Measurements from ENCODE around the gene AFF4.
"Not testable (repeated sequence)": the region's sequence is repeated elsewhere in the genome, so short reads cannot be mapped to it uniquely, and the experiment has no call there.

Gene AFF4

GRCh38 chr5:132886064-132886823 is 77.2 kb downstream of the AFF4 start:
- DNase-seq (ENCODE audit: low read depth): no peak

DNA sequence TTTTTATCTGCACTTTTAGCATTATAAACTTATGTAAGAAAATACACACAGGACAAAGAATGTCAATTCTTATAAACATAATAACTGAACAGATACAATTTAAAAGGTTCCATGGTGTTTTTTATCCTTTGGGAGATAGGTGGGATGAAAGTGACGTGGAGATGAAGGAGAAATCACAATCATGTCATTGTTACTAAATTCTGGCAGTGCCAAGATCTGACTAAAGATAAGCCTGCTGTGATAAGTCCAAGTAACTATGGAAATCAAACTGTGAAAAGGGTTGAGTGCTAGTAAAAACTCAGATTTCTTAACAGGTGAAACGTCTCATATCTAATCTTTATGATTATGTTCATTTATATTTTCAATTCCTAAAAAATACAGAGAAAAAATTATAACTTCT is 78.9 kb downstream of the AFF4 start:
- DNase-seq (ENCODE audit: low read depth): no peak

DNA sequence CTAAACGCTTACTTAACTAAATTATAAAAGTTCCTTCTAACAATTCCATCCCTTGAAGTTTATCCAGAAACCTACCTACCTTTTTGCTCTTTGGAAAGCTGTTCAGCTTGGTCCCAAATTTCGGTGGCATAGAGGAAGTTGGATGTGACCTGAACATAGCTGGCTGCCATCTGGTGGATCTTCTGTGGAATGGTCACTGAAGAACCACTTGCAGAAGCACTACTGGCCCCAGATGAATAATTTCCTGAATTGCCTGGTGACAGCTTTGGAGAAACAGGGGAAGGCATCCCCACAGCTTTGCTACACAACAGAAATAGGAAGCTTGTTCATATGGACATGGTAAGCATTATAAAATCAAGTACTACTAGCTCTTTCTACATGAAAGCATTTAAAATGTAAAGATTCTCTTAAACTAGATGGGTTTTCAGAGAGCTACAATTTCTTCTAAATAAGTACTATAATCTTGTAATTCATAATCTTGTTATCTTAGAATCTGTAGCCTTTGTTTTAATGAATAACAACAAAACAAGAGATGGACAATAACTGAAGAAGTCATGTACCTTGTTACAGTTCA is 80.1 kb downstream of the AFF4 start:
- DNase-seq (ENCODE audit: low read depth): no peak

GRCh38 chr5:132877938-132878337 is 85.5 kb downstream of the AFF4 start:
- no peak for DNase-seq (ENCODE audit: low read depth)

- no peak for DNase-seq (ENCODE audit: low read depth)
Observed at GRCh38 chr5:132877466-132877865, 86.0 kb downstream of the AFF4 start.

DNA sequence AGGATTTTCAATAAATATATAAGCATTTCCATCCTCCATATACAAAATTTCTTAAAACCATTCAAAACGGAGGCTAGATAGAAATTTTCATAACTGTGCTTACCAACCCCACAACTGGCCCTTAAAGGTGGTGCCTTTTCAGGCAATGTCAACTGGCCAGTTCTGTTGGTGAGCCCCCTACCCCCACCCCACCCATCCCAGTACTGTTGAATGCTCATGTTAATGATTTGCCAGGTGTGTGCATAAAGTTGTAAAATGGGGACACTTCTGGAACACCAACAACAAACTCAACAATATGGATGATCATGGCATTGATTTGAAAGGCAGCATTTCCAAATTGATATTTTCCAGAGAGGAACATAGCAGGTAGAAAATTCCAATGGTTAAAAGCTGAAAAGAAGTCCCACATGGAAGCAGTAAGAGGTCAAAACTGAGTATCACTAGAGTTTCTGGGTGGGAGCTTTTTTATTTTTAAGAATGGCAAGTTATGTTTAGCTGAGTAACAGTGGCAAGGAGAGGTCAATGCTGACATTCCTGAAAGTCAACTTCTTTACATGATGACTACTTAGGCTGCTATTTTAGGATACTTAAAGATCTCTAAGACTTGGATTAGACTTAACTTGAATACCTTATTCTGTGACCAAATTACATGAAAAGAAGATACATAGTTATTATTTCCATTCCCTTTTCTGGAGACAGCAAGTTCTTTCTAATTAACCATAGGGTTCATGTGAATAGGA is 87.2 kb downstream of the AFF4 start:
- no peak for DNase-seq (ENCODE audit: low read depth)

- no peak for DNase-seq (ENCODE audit: low read depth)
Observed at GRCh38 chr5:132873930-132874271, 89.5 kb downstream of the AFF4 start.

DNA sequence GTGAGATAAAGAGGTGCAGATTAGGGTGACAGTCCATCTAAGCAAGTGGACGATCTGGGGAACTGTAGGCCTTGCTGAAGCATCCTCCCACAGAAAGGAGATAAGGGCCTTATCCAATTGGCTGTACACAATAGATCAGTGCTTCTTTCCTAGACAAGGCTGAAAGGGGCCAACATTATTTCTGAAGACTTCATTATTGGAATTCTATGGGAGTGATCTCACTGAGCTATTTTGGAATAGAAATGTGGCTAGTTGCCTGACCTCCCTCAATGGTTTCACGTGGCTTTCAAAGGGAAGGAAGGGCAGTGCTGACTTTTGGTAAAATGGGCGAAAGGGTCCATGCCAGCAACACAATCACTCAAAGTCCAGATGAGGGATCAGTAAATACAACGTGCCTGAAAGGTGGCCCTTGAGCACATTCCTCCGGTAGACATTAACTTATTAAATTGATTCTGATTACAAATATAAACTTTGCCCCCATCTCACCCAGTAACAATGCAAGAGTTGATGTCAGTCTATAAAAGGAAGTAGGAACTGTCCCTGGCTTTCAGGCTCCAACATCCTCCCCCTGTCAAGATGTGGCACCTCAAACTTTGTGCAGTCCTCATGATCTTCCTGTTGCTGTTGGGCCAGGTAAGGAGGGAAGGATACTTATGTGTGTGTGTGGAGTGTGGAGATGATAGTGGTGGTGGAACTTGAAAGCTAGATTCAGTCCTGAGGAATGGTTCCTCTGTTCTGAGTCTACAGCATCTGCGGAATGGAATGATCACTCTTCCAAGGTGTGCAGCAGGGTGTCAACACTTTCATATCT is 90.1 kb downstream of the AFF4 start, which contains the start of gene LEAP2:
LEAP2 (plus strand) TSS at position 550 of the 811 bp plus-strand sequence; CDS start at position 577, 27 bp downstream.
- DNase-seq (ENCODE audit: low read depth): no peak

- DNase-seq (ENCODE audit: low read depth): no peak
Observed at GRCh38 chr5:132872788-132873118, 90.7 kb downstream of the AFF4 start.

- no peak for DNase-seq (ENCODE audit: low read depth)
Observed at GRCh38 chr5:132871459-132872284, 91.8 kb downstream of the AFF4 start.

DNA sequence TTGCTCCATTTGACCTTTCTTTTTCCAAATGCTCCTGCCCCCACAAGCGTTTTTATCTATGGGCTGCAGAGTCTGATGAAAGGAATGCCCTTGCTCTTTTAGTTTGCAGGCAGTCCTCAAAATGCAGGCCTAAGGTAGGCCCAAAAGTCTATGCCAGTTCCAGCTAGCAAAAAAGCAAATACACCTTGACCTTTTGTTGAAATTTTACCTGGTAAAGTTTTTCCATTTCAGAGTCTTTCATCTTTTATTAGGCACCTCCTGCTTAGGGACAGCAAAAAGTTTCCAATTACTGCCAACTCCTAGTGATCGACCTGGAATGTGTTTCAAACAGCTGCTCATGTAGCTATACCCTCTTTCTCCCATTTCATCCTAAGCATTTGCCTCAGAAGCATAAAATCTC is 92.6 kb downstream of the AFF4 start:
- DNase-seq (ENCODE audit: low read depth): no peak

DNA sequence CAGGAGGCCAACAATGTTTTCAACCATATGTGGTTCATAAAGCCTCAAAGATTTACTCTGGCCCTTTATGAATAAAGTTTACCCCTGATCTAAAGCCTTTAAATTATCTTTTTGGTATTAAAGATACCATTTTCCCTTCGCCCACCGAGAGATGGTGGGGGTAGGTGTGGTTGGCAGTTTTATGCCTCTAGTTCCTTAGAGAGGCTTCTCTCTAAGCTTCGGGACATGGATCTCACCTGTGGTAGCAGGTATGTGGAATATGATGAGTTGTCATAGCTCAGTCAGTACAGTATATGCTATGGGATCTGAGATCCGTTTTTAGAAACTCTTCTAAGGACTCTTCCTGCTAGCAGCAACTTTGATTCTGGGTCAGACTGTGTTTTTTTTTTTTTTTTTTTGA is 94.7 kb downstream of the AFF4 start:
- DNase-seq (ENCODE audit: low read depth): no peak

GRCh38 chr5:132867046-132867451 is 96.4 kb downstream of the AFF4 start:
- DNase-seq (ENCODE audit: low read depth): no peak

DNA sequence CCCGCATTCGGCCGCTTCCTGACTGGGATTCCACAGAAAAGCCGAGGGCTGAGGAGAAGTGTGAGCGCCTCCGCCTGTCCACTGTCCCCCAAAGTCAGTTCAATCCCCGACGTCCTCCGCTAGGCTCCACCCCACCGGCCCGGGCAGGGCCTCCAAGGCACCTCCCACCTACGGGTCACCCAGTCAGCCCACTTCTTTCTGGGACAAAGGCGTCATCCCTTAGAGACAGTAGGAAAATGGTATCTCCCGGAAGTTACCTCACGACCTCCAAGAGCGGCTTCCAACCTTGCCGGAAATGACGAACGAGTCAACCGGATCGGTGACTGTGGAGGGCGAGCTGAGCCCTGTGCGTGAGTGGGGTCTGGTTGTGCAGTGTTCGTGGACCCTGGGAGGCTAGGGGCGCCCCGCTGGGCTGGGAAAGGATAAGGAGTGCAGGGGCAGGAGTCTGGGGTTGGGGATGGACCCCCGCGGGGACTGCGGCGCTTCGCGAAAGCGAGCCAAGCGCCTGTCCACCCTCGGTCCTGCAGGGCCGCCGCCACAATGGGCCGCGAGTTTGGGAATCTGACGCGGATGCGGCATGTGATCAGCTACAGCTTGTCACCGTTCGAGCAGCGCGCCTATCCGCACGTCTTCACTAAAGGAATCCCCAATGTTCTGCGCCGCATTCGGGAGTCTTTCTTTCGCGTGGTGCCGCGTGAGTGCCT is 96.9 kb downstream of the AFF4 start, which contains the start of the genes GDF9 and UQCRQ:
GDF9 (minus strand) TSS at position 128 of the 704 bp plus-strand sequence. CDS start 1,936 bp downstream, outside the sequence.
UQCRQ (plus strand) TSS at position 301 of the 704 bp plus-strand sequence; CDS start at position 541, 240 bp downstream.
- peak; percentile 93 for DNase-seq (ENCODE audit: low read depth)

DNA sequence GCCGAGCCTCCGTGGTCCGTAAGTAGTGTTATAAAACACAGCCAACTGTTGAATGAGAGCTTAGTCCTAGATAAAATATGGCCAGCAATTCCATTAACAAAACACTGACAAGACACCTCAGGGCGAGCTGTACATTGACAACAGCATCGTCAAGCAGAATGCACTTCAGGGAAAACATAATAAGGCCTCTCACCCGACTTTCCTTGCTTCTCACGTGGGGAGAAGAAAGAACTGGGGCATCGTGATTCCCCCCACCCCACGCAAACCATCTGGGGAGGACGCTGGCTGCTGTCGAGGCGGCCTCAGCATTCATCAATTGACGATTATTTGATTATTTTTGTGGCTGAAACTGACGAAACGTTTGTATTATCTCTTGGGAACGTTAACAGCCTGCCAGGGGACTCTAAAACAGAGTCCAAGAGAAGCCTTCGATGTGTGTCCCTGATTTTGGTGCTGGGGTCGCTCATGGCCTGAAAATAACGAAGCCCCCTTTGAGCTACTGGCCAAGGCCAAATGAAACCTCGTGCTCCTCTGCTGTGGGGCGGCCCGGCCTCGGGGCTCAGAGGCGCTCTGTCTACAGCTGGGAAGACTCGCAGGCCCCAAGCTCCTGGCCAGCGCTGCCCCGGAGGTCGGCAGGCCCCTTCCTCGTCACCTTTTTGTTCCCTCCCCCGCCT is 97.6 kb downstream of the AFF4 start:
- DNase-seq (ENCODE audit: low read depth): no peak

- DNase-seq (ENCODE audit: low read depth): no peak
Observed at GRCh38 chr5:132860742-132861141, 102.7 kb downstream of the AFF4 start.

- DNase-seq (ENCODE audit: low read depth): no peak
Observed at GRCh38 chr5:132859889-132860437, 103.5 kb downstream of the AFF4 start.

DNA sequence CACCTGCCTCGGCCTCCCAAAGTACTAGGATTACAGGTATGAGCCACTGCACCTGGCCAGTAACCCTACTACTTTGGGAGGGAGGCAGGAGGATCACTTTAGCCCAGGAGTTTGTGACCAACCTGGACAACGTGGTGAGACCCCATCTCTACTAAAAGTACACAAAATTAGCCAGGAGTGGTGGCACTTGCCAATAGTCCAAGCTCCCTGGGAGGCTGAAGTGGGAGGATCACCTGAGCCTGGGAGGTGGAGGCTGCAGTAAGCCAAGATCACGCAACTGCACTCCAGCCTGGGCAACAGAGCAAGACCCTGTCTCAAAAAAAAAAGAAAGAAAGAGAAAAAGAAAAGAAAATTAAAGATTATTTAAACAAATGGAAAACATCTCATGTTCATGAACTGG is 107.4 kb downstream of the AFF4 start:
- DNase-seq (ENCODE audit: low read depth): no peak

DNA sequence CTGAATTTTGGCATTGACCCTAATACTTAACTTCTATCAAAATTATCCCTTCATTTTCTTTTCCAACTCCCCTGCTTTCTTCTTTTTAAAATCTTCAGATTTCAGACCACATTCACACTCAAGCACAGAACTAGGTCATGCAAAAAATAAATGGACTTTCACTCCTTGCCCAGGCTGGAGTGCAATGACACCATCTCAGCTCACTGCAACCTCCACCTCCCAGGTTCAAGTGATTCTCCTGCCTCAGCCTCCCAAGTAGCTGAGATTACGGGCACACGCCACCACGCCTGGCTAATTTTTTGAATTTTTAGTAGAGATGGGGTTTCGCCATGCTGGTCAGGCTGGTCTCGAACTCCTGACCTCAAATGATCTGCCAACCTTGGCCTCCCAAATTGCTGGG is 108.4 kb downstream of the AFF4 start:
- not testable (repeated sequence) for DNase-seq (ENCODE audit: low read depth)

- no peak for DNase-seq (ENCODE audit: low read depth)
Observed at GRCh38 chr5:132854301-132854700, 109.1 kb downstream of the AFF4 start.

All from HS-27A (cell line).